SK-N-MC (cell line): ENCODE data around the gene GZF1.

Experiments
- EZH2 ChIP-seq: fragments of 200-600 bp; sonication (generic); IDR thresholded peaks from one replicate; pipeline ENCODE4 v1.6.1; 2017; ENCODE audit warnings: antibody characterized with exemption
- FOXP2 ChIP-seq: optimal IDR thresholded peaks from 2 replicates; pipeline ENCODE3; 2011; ENCODE audit warnings: mild to moderate bottlenecking, moderate library complexity; ENCODE audit not compliant: insufficient read depth; ENCODE audit errors: extremely low read length, control extremely low read depth
- POLR2AphosphoS5 ChIP-seq: IDR thresholded peaks from 2 replicates; pipeline ENCODE4 v1.6.1; 2012; ENCODE audit warnings: mild to moderate bottlenecking, low read depth, low read length, borderline replicate concordance

- TF ChIP-seq EZH2 (no peak), FOXP2 (no peak), POLR2AphosphoS5 (no peak)
Measured at GRCh38 chr20:23409800-23410199, 47.8 kb downstream of the GZF1 start.
